ENCODE measurements around the gene TRDMT1.

The TRDMT1 gene

DNA sequence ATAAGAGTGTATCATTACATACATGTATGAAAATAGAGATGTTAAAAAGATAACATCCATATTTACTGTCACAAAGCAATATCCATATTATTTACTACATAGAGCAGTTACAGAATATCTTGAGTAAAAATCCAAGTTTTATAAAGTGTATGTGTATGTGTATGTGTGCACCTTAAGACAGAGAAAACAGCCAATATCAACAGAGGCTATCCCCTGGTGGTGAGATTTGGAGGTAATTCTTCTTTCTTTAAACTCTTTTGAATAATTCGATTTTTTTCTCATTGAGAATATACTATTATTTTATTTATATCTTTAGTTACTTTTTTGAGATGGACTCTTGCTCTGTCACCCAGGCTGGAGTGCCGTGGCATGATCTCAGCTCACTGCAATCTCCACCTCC, 18.4 kb downstream of the TRDMT1 start:
- CTCF ChIA-PET: interaction anchor here (1.6 kb wide), 1 partner anchor 9 kb away, joined by 4 read pairs; no protein-coding TSS in a partner anchor
- TF ChIP-seq, protein P1, sequence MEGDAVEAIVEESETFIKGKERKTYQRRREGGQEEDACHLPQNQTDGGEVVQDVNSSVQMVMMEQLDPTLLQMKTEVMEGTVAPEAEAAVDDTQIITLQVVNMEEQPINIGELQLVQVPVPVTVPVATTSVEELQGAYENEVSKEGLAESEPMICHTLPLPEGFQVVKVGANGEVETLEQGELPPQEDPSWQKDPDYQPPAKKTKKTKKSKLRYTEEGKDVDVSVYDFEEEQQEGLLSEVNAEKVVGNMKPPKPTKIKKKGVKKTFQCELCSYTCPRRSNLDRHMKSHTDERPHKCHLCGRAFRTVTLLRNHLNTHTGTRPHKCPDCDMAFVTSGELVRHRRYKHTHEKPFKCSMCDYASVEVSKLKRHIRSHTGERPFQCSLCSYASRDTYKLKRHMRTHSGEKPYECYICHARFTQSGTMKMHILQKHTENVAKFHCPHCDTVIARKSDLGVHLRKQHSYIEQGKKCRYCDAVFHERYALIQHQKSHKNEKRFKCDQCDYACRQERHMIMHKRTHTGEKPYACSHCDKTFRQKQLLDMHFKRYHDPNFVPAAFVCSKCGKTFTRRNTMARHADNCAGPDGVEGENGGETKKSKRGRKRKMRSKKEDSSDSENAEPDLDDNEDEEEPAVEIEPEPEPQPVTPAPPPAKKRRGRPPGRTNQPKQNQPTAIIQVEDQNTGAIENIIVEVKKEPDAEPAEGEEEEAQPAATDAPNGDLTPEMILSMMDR (IDR thresholded peaks at IDR 0.05; ENCODE audit: insufficient read depth, low read length, missing control alignments): no peak
- DNase-seq (ENCODE audit: low read depth, low spot score): no peak
- POLR2A ChIA-PET: no interaction called here
- no peak overlapping the region for H3K4me3 ChIP-seq (ENCODE audit: low read depth, low read length)

DNA sequence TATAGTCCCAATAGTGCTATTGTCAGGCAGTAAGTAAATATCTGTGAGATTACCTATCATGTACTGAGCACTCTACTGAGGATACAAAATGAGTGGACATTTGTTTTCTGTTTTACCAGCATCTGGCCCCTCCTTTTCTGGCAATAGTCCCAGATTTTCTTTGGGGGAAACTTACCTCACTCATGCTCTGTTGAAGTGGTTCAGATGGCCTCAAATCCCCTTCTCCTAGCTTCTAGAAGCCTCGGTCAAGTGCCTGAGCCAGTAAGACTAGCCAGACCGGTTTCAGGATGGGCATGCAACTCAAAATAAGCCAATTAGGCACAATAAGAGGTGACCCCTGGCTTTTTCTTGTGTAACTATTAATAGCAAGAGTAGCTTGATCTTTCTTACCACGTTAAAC, 19.7 kb downstream of the TRDMT1 start:
- TF ChIP-seq, protein P1 (IDR thresholded peaks at IDR 0.05; ENCODE audit: insufficient read depth, low read length, missing control alignments): no peak
- POLR2A ChIA-PET: no interaction called here
- no peak for DNase-seq (ENCODE audit: low read depth, low spot score)
- no peak overlapping the region for H3K4me3 ChIP-seq (ENCODE audit: low read depth, low read length)
- CTCF ChIA-PET: interaction anchor here (0.8 to 1.3 kb wide), 3 partner anchors 13 to 62 kb away, joined by 3 read pairs; no protein-coding TSS in a partner anchor

DNA sequence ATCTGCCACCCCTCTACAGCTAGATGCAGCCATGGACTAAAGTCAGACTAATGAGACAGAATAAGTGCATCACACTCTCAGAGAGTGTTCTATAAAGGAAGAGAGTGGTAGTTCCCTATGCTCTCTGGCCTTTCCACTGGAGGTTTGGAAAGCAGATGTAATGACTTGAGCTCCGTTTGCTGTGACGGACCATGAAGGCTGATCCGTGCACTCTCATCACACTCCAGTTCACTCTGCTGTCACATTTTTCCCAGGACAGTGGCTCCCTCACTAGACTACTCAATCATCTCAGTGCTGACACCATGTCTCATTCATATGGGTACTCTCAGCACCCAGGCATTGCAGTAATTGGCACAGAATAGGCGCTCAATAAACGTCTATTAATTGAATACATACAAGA, 20.4 kb downstream of the TRDMT1 start:
- no peak for DNase-seq (ENCODE audit: low read depth, low spot score)
- POLR2A ChIA-PET: no interaction called here
- TF ChIP-seq, protein P1 (IDR thresholded peaks at IDR 0.05; ENCODE audit: insufficient read depth, low read length, missing control alignments): no peak
- CTCF ChIA-PET: interaction anchor here (0.8 to 1.2 kb wide), 2 partner anchors 13 to 62 kb away, joined by 3 read pairs; no protein-coding TSS in a partner anchor
- no peak overlapping the region for H3K4me3 ChIP-seq (ENCODE audit: low read depth, low read length)

DNA sequence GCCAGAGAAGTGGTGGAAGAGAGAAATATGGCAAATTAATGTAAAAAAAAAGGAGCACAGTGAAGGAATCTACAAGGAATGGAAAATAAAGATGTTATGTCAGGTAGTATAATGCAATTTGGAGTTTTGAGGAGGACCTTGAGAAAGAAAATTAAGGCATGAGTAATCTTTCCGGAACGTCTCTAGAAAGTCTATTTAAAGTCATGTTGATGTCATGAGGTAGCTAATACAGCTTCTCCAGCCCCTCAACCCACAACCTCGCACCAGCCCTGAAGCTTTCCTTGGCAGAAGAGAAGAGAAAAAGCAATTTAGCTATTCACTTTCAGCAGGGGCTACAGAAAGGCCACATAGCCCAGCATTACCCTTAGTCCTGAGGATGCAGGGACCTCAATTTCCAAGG, 22.5 kb downstream of the TRDMT1 start:
- TF ChIP-seq, protein P1 (IDR thresholded peaks at IDR 0.05; ENCODE audit: insufficient read depth, low read length, missing control alignments): no peak
- ChIA-PET POLR2A (no interaction called here), CTCF (interaction anchor here (0.7 to 1.0 kb wide), 2 partner anchors 52 to 106 kb away, joined by 3 read pairs; no protein-coding TSS in a partner anchor)
- H3K4me3 ChIP-seq (ENCODE audit: low read depth, low read length): no peak overlapping the region
- DNase-seq (ENCODE audit: low read depth, low spot score): no peak

DNA sequence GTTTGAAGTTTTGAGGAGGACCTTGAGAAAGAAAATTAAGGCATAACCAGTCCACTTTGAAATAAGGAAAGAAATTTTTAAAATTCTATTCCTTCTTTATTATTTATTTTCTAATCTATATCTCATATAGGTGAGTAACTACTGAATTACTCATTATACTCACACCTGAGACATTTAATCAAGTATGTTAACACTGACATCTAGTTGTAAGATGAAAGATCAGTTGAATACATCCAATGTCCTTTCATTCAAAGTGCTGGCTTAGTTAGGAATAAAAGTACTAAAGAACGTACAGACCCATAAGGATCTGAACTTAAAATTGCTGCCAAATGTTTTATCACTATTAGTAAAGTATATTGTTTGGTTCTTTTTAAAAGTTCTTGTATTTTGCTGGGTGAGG, 23.5 kb downstream of the TRDMT1 start:
- ChIA-PET CTCF (no interaction called here), POLR2A (no interaction called here)
- TF ChIP-seq, protein P1 (IDR thresholded peaks at IDR 0.05; ENCODE audit: insufficient read depth, low read length, missing control alignments): no peak
- H3K4me3 ChIP-seq (ENCODE audit: low read depth, low read length): no peak overlapping the region
- no peak for DNase-seq (ENCODE audit: low read depth, low spot score)

DNA sequence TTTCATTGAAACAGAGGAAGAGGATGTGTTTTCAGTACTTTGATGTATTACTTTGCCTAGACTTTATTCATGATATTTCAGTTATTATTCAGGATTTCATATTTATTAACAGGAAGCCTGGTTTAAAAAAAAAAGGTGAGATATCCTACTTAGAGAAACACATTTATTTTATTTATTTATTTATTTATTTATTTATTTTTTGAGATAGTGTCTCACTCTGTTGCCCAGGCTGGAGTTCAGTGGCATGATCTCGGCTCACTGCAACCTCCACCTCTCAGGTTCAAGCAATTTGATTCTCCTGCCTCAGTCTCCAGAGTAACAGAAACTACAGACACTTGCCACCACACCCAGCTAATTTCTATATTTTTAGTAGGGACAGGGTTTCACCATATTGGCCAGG, 24.5 kb downstream of the TRDMT1 start:
- no peak overlapping the region for H3K4me3 ChIP-seq (ENCODE audit: low read depth, low read length)
- DNase-seq (ENCODE audit: low read depth, low spot score): no peak
- TF ChIP-seq, protein P1 (IDR thresholded peaks at IDR 0.05; ENCODE audit: insufficient read depth, low read length, missing control alignments): no peak
- ChIA-PET POLR2A (interaction anchor here (0.6 kb wide), 1 partner anchor 55 kb away, joined by 4 read pairs; no protein-coding TSS in a partner anchor), CTCF (no interaction called here)
